WTC11 (cell line): ENCODE measurements around the gene GNPDA2. TPM values are rescaled to one million over a fixed set of nuclear protein-coding genes. Genes with fewer than 3 reads are reported as not detected.

ENCODE experiments used
- ATAC-seq: fragments of 200-7000 bp; cut with Tn5 transposase; 2 replicates; pipeline ENCODE4 v1.10.0; 2021; ENCODE audit warnings: mild to moderate bottlenecking, moderate library complexity
- Bru-seq: library from RNA; stranded (reverse); fragments of 400-500 nt; gene quantifications from one replicate; lab custom pipeline; 2021; lab: Mats Ljungman, UMichigan
- CTCF ChIA-PET: fragments of 300-600 bp; sonication (Branson Sonifier 250); formaldehyde crosslinking; loops from one replicate; lab custom pipeline; 2021; ENCODE audit warnings: antibody characterized with exemption; lab: Charles Lee
- POLR2A ChIA-PET: fragments of 350-600 bp; sonication (Branson Sonifier 250); formaldehyde crosslinking; loops from one replicate; lab custom pipeline; 2021; ENCODE audit warnings: antibody characterized with exemption; lab: Charles Lee
- DNase-seq: peaks from one replicate; pipeline ENCODE4 v3.0.0; 2021; ENCODE audit warnings: low spot score
- H3K27ac Mint-ChIP-seq: 2 replicates; pipeline ENCODE4 v1.8.0; 2021; ENCODE audit warnings: mixed read lengths
- H3K27me3 Mint-ChIP-seq: 2 replicates; pipeline ENCODE4 v1.8.0; 2021; ENCODE audit warnings: low read depth, mild to moderate bottlenecking, moderate library complexity, mixed read lengths
- H3K36me3 Mint-ChIP-seq: 2 replicates; pipeline ENCODE4 v1.8.0; 2021; ENCODE audit warnings: mixed read lengths
- H3K4me1 Mint-ChIP-seq: 2 replicates; pipeline ENCODE4 v1.8.0; 2022; ENCODE audit warnings: mixed read lengths
- H3K4me3 Mint-ChIP-seq: 2 replicates; pipeline ENCODE4 v1.8.0; 2021; ENCODE audit warnings: mild to moderate bottlenecking, moderate library complexity, mixed read lengths
- H3K9me3 Mint-ChIP-seq: 2 replicates; pipeline ENCODE4 v1.8.0; 2021; ENCODE audit warnings: mixed read lengths
- GABPB1 ChIP-seq: sonication (generic); formaldehyde crosslinking; IDR thresholded peaks from 2 replicates; pipeline ENCODE4 v1.8.1; 2023; ENCODE audit warnings: mild to moderate bottlenecking, missing genetic modification reagents
- HMGA2 ChIP-seq: fragments of 250-450 bp; sonication (Bioruptor Pico); IDR thresholded peaks from 2 replicates; pipeline ENCODE4 v1.4.0; 2021; ENCODE audit warnings: mild to moderate bottlenecking, moderate library complexity
- NFATC4 ChIP-seq: fragments of 250-450 bp; sonication (Bioruptor Pico); IDR thresholded peaks from 2 replicates; pipeline ENCODE4 v1.9.0; 2021; ENCODE audit warnings: mild to moderate bottlenecking
- NFE2L1 ChIP-seq: sonication (generic); formaldehyde crosslinking; IDR thresholded peaks from 2 replicates; pipeline ENCODE4 v1.8.1; 2023; ENCODE audit warnings: missing genetic modification reagents
- NFYB ChIP-seq: sonication (generic); formaldehyde crosslinking; conservative IDR thresholded peaks from 2 replicates; pipeline ENCODE4 v1.8.0; 2022; ENCODE audit warnings: low read depth, missing genetic modification reagents
- SP1 ChIP-seq: sonication (generic); formaldehyde crosslinking; conservative IDR thresholded peaks from 2 replicates; pipeline ENCODE4 v1.8.1; 2022; ENCODE audit warnings: missing genetic modification reagents
- TCF7 ChIP-seq: sonication (generic); formaldehyde crosslinking; IDR thresholded peaks from 2 replicates; pipeline ENCODE4 v1.8.0; 2022; ENCODE audit warnings: mild to moderate bottlenecking, low read depth, missing genetic modification reagents, moderate library complexity
- TEAD1 ChIP-seq: sonication (generic); formaldehyde crosslinking; IDR thresholded peaks from 2 replicates; pipeline ENCODE4 v1.8.0; 2022; ENCODE audit warnings: mild to moderate bottlenecking, missing genetic modification reagents
- ZNF263 ChIP-seq: sonication (generic); formaldehyde crosslinking; IDR thresholded peaks from 2 replicates; pipeline ENCODE4 v1.8.1; 2022; ENCODE audit warnings: low read depth, mild to moderate bottlenecking, moderate library complexity, missing genetic modification reagents
- ZNF416 ChIP-seq: fragments of 250-450 bp; sonication (Bioruptor Pico); IDR thresholded peaks from 2 replicates; pipeline ENCODE4 v1.9.0; 2021; ENCODE audit warnings: mild to moderate bottlenecking, inconsistent platforms
- long read RNA-seq, 3 experiments: library from RNA in 1 of 3; library from capped mRNA in 1 of 3; library from polyadenylated mRNA in 1 of 3; unstranded in 2 of 3; stranded (forward) in 1 of 3; transcript quantifications; one replicate each; pipeline ENCODE4 v2.0.0, GENCODE V29; 2021
- total RNA-seq: library from RNA; stranded (reverse); gene quantifications from 3 replicates; pipeline ENCODE4 v1.2.3, GENCODE V29; 2021
- TF ChIP-seq, protein P1 (sequence below): sonication (generic); formaldehyde crosslinking; IDR thresholded peaks from 2 replicates; pipeline ENCODE4 v1.8.1; 2022; ENCODE audit warnings: mild to moderate bottlenecking, moderate library complexity, missing genetic modification reagents
- TF ChIP-seq, protein P2 (sequence below): sonication (generic); formaldehyde crosslinking; IDR thresholded peaks from 2 replicates; pipeline ENCODE4 v1.8.0; 2022; ENCODE audit warnings: mild to moderate bottlenecking, missing genetic modification reagents
- TF ChIP-seq, protein P3 (sequence below): fragments of 250-450 bp; sonication (Bioruptor Pico); IDR thresholded peaks from 2 replicates; pipeline ENCODE4 v1.8.0; 2021; ENCODE audit warnings: mild to moderate bottlenecking
- TF ChIP-seq, protein P4 (sequence below): sonication (generic); formaldehyde crosslinking; conservative IDR thresholded peaks from 2 replicates; pipeline ENCODE4 v1.8.1; 2023; ENCODE audit warnings: mild to moderate bottlenecking, low read depth, missing genetic modification reagents, moderate library complexity
- TF ChIP-seq, protein P5 (sequence below): sonication (generic); formaldehyde crosslinking; IDR thresholded peaks from 2 replicates; pipeline ENCODE4 v1.8.0; 2022; ENCODE audit warnings: mild to moderate bottlenecking, missing genetic modification reagents
- TF ChIP-seq, protein P6 (sequence below): fragments of 250-450 bp; sonication (Bioruptor Pico); IDR thresholded peaks from 2 replicates; pipeline ENCODE4 v1.9.0; 2021; ENCODE audit warnings: mild to moderate bottlenecking
- TF ChIP-seq, protein P7 (sequence below): sonication (generic); formaldehyde crosslinking; IDR thresholded peaks from 2 replicates; pipeline ENCODE4 v1.8.1; 2023; ENCODE audit warnings: mild to moderate bottlenecking, missing genetic modification reagents

Gene GNPDA2
- total RNA-seq (4.7 to 5.2 TPM (median 4.9 TPM) in 3 replicates), Bru-seq, nascent RNA (percentile 87 among the genes with signal in this experiment)
- long read RNA-seq, experiment 1, full-length matches to known transcripts = 17 of 27 reads
- long read RNA-seq, experiment 1, partial matches to known transcripts = 4 of 27 reads
- long read RNA-seq, experiment 1, other reads (novel, unspliced or antisense) = 6 of 27 reads
- long read RNA-seq, experiment 2, full-length matches to known transcripts = 2 of 4 reads
- long read RNA-seq, experiment 2, partial matches to known transcripts = 0 of 4 reads
- long read RNA-seq, experiment 2, other reads (novel, unspliced or antisense) = 2 of 4 reads
- long read RNA-seq, experiment 3, transcript GNPDA2-201 (7 exons, 1,930 nt) = major isoform, 9 of 11 reads
- long read RNA-seq, experiment 3, partial matches to known transcripts = 0 of 11 reads
- long read RNA-seq, experiment 3, other reads (novel, unspliced or antisense) = 2 of 11 reads

DNA sequence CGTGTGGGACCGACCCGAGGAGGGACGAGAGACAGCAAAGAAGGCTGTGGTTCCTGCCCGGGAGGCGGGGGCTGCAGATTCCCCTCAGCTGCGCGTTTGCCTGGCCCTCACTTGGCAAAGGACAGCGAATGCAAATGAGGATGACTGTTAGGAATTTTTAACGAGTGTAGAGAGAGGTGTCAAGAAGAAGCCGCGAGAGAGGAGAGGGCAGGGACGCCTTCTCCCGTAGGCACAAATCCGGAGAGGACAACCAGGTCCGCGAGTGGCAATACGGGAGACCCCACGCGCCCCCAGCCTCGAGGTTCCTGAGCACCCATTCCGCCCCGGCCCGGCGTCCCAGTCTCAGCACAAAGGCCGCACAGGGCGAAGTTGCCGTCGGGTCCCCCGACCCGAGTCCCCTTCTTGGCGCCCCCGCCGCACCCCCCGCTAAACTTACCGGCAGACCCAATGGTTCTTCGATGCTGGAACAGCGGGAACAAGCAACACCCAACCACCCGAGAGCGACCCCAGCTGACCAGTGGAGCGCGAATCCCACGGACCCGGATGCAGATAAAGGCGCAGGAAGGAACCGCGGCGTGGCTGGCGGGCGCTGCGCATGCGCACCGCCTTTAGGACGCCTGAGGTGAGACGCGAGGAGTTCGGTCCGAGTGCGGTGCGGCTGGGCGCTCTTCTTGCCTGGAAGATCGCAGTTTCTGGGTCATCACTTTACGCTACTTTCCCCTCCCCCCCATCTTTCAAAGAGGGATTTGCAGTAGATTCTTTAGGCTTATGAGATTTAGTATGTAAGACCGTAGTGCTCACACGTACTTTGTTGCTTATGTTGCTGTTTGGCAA, at the start of gene GNPDA2:
GNPDA2 (minus strand) TSS at position 519 of the 834 bp plus-strand sequence. CDS start 4,349 bp downstream, outside the sequence.
- DNase-seq = peak; percentile 78
- ChIA-PET POLR2A (interaction anchor here (0.7 kb wide), 1 partner anchor 215 kb away, joined by 3 read pairs; no protein-coding TSS in a partner anchor), CTCF (interaction anchor here (1.0 kb wide), 1 partner anchor 11 kb away, joined by 3 read pairs; no protein-coding TSS in a partner anchor)
- ATAC-seq = peak; percentile 88
- H3K9me3 Mint-ChIP-seq = no peaks in the 10 kb centered on the region
- H3K4me3 Mint-ChIP-seq = peak within 1 kb of the TSS; percentile 93
- no peaks in the 10 kb centered on the region for H3K36me3 Mint-ChIP-seq
- H3K27me3 Mint-ChIP-seq = peaks cover 24% of the 10 kb centered on the region
- peaks cover 26% of the 10 kb centered on the region for H3K4me1 Mint-ChIP-seq
- no peak within 1 kb of the TSS for H3K27ac Mint-ChIP-seq
- TF ChIP-seq NFE2L1 (CRISPR knock-in tag) (peak; percentile 77), NFYB (CRISPR knock-in tag) (no peak), NFATC4 (CRISPR knock-in tag) (no peak), TEAD1 (CRISPR knock-in tag) (peak; percentile 38; the same call in 1 of the 2 replicates), ZNF416 (no peak), ZNF263 (CRISPR knock-in tag) (no peak), HMGA2 (CRISPR knock-in tag) (no peak), TCF7 (CRISPR knock-in tag) (peak; percentile 83; the same call in 1 of the 2 replicates), GABPB1 (CRISPR knock-in tag) (0 out of 2 replicates have a peak, but pooled peaks have one; percentile 20), SP1 (CRISPR knock-in tag) (peak; percentile 64)
- TF ChIP-seq, protein P1, sequence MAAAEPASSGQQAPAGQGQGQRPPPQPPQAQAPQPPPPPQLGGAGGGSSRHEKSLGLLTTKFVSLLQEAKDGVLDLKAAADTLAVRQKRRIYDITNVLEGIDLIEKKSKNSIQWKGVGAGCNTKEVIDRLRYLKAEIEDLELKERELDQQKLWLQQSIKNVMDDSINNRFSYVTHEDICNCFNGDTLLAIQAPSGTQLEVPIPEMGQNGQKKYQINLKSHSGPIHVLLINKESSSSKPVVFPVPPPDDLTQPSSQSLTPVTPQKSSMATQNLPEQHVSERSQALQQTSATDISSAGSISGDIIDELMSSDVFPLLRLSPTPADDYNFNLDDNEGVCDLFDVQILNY (CRISPR knock-in tag) = peak; percentile 75
- TF ChIP-seq, protein P2, sequence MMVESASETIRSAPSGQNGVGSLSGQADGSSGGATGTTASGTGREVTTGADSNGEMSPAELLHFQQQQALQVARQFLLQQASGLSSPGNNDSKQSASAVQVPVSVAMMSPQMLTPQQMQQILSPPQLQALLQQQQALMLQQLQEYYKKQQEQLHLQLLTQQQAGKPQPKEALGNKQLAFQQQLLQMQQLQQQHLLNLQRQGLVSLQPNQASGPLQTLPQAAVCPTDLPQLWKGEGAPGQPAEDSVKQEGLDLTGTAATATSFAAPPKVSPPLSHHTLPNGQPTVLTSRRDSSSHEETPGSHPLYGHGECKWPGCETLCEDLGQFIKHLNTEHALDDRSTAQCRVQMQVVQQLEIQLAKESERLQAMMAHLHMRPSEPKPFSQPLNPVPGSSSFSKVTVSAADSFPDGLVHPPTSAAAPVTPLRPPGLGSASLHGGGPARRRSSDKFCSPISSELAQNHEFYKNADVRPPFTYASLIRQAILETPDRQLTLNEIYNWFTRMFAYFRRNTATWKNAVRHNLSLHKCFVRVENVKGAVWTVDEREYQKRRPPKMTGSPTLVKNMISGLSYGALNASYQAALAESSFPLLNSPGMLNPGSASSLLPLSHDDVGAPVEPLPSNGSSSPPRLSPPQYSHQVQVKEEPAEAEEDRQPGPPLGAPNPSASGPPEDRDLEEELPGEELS = peak; percentile 88
- TF ChIP-seq, protein P3, sequence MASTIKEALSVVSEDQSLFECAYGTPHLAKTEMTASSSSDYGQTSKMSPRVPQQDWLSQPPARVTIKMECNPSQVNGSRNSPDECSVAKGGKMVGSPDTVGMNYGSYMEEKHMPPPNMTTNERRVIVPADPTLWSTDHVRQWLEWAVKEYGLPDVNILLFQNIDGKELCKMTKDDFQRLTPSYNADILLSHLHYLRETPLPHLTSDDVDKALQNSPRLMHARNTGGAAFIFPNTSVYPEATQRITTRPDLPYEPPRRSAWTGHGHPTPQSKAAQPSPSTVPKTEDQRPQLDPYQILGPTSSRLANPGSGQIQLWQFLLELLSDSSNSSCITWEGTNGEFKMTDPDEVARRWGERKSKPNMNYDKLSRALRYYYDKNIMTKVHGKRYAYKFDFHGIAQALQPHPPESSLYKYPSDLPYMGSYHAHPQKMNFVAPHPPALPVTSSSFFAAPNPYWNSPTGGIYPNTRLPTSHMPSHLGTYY (CRISPR knock-in tag) = no peak
- TF ChIP-seq, protein P4, sequence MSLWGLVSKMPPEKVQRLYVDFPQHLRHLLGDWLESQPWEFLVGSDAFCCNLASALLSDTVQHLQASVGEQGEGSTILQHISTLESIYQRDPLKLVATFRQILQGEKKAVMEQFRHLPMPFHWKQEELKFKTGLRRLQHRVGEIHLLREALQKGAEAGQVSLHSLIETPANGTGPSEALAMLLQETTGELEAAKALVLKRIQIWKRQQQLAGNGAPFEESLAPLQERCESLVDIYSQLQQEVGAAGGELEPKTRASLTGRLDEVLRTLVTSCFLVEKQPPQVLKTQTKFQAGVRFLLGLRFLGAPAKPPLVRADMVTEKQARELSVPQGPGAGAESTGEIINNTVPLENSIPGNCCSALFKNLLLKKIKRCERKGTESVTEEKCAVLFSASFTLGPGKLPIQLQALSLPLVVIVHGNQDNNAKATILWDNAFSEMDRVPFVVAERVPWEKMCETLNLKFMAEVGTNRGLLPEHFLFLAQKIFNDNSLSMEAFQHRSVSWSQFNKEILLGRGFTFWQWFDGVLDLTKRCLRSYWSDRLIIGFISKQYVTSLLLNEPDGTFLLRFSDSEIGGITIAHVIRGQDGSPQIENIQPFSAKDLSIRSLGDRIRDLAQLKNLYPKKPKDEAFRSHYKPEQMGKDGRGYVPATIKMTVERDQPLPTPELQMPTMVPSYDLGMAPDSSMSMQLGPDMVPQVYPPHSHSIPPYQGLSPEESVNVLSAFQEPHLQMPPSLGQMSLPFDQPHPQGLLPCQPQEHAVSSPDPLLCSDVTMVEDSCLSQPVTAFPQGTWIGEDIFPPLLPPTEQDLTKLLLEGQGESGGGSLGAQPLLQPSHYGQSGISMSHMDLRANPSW (CRISPR knock-in tag) = no peak
- TF ChIP-seq, protein P5, sequence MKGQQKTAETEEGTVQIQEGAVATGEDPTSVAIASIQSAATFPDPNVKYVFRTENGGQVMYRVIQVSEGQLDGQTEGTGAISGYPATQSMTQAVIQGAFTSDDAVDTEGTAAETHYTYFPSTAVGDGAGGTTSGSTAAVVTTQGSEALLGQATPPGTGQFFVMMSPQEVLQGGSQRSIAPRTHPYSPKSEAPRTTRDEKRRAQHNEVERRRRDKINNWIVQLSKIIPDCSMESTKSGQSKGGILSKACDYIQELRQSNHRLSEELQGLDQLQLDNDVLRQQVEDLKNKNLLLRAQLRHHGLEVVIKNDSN (CRISPR knock-in tag) = peak; percentile 57
- TF ChIP-seq, protein P6, sequence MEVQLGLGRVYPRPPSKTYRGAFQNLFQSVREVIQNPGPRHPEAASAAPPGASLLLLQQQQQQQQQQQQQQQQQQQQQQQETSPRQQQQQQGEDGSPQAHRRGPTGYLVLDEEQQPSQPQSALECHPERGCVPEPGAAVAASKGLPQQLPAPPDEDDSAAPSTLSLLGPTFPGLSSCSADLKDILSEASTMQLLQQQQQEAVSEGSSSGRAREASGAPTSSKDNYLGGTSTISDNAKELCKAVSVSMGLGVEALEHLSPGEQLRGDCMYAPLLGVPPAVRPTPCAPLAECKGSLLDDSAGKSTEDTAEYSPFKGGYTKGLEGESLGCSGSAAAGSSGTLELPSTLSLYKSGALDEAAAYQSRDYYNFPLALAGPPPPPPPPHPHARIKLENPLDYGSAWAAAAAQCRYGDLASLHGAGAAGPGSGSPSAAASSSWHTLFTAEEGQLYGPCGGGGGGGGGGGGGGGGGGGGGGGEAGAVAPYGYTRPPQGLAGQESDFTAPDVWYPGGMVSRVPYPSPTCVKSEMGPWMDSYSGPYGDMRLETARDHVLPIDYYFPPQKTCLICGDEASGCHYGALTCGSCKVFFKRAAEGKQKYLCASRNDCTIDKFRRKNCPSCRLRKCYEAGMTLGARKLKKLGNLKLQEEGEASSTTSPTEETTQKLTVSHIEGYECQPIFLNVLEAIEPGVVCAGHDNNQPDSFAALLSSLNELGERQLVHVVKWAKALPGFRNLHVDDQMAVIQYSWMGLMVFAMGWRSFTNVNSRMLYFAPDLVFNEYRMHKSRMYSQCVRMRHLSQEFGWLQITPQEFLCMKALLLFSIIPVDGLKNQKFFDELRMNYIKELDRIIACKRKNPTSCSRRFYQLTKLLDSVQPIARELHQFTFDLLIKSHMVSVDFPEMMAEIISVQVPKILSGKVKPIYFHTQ = no peak
- TF ChIP-seq, protein P7, sequence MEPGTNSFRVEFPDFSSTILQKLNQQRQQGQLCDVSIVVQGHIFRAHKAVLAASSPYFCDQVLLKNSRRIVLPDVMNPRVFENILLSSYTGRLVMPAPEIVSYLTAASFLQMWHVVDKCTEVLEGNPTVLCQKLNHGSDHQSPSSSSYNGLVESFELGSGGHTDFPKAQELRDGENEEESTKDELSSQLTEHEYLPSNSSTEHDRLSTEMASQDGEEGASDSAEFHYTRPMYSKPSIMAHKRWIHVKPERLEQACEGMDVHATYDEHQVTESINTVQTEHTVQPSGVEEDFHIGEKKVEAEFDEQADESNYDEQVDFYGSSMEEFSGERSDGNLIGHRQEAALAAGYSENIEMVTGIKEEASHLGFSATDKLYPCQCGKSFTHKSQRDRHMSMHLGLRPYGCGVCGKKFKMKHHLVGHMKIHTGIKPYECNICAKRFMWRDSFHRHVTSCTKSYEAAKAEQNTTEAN (CRISPR knock-in tag) = peak; percentile 81
